ENCODE data around the gene LGI2.

Gene LGI2

GRCh38 chr4:24980064-24980690 lies 50.6 kb downstream of the LGI2 start:
- in situ Hi-C loops (cut with HindIII; ENCODE audit: low sequenced_read_pairs): no loop called here
- no peak overlapping the region for H3K4me3 ChIP-seq (ENCODE audit: low read depth, low read length)
- DNase-seq (ENCODE audit: low read depth): peak; percentile 39
- TF ChIP-seq CTCF (IDR thresholded peaks at IDR 0.05; ENCODE audit: low read depth, low read length, missing control alignments): peak; percentile 87

- no peak for TF ChIP-seq CTCF (IDR thresholded peaks at IDR 0.05; ENCODE audit: low read depth, low read length, missing control alignments)
- no peak overlapping the region for H3K4me3 ChIP-seq (ENCODE audit: low read depth, low read length)
- DNase-seq (ENCODE audit: low read depth): no peak
- in situ Hi-C loops (cut with HindIII; ENCODE audit: low sequenced_read_pairs): no loop called here
Measured at GRCh38 chr4:24979554-24979953, 51.2 kb downstream of the LGI2 start.

GRCh38 chr4:24978291-24979075 lies 52.3 kb downstream of the LGI2 start:
- no peak for DNase-seq (ENCODE audit: low read depth)
- no peak for TF ChIP-seq CTCF (IDR thresholded peaks at IDR 0.05; ENCODE audit: low read depth, low read length, missing control alignments)
- in situ Hi-C loops (cut with HindIII; ENCODE audit: low sequenced_read_pairs): no loop called here
- no peak overlapping the region for H3K4me3 ChIP-seq (ENCODE audit: low read depth, low read length)

- no peak for TF ChIP-seq CTCF (IDR thresholded peaks at IDR 0.05; ENCODE audit: low read depth, low read length, missing control alignments)
- DNase-seq (ENCODE audit: low read depth): no peak
- H3K4me3 ChIP-seq (ENCODE audit: low read depth, low read length): no peak overlapping the region
- in situ Hi-C loops (cut with HindIII; ENCODE audit: low sequenced_read_pairs): no loop called here
Measured at GRCh38 chr4:24975510-24975909, 55.2 kb downstream of the LGI2 start.

GRCh38 chr4:24973747-24974601 lies 56.8 kb downstream of the LGI2 start:
- DNase-seq (ENCODE audit: low read depth): no peak
- in situ Hi-C loops (cut with HindIII; ENCODE audit: low sequenced_read_pairs): loop anchor here (5.0 kb wide), 1 partner anchor 57 kb away; no protein-coding TSS in a partner anchor
- no peak overlapping the region for H3K4me3 ChIP-seq (ENCODE audit: low read depth, low read length)
- TF ChIP-seq CTCF (IDR thresholded peaks at IDR 0.05; ENCODE audit: low read depth, low read length, missing control alignments): no peak

GRCh38 chr4:24973404-24973746 lies 57.4 kb downstream of the LGI2 start:
- in situ Hi-C loops (cut with HindIII; ENCODE audit: low sequenced_read_pairs): loop anchor here (5.0 kb wide), 1 partner anchor 56 kb away; no protein-coding TSS in a partner anchor
- peak; percentile 27 for DNase-seq (ENCODE audit: low read depth)
- no peak overlapping the region for H3K4me3 ChIP-seq (ENCODE audit: low read depth, low read length)
- no peak for TF ChIP-seq CTCF (IDR thresholded peaks at IDR 0.05; ENCODE audit: low read depth, low read length, missing control alignments)

Data from astrocyte of the cerebellum (primary cell).